ENCODE measurements around the gene DNAL4. TPM values are rescaled to one million over a fixed set of nuclear protein-coding genes. Genes with fewer than 3 reads are reported as not detected.

The DNAL4 gene
- polyA plus RNA-seq, 4 donors = 9.2 to 17.4 (median 12.8) TPM

GRCh38 chr22:38735126-38735464 lies 58.8 kb downstream of the DNAL4 start:
- Histone ChIP-seq H3K36me3 (ENCODE audit: control insufficient read depth in 3 of 3, insufficient read depth in 2 of 3, low read depth in 1 of 3, low read length in 3 of 3) (peaks cover 23 to 100% (median 27%) of the 10 kb centered on the region in 3 donors), H3K9me3 (ENCODE audit: control insufficient read depth in 2 of 2, insufficient read depth in 1 of 2, low read depth in 1 of 2, low read length in 1 of 2) (no peaks in the 10 kb centered on the region), H3K27me3 (ENCODE audit: control insufficient read depth in 3 of 3, insufficient read depth in 3 of 3, low read length in 3 of 3) (no peaks in the 10 kb centered on the region), H3K4me1 (ENCODE audit: control insufficient read depth in 3 of 3, insufficient read depth in 2 of 3, low read depth in 1 of 3, low read length in 2 of 3) (peaks cover 0 to 13% (median 0%) of the 10 kb centered on the region in 3 donors), H3K27ac (ENCODE audit: low read depth in 1 of 3, low read length in 2 of 3) (peak overlapping the region in 1 of 3 donors; percentile 15), H3K4me3 (ENCODE audit: low read depth in 1 of 3, low read length in 3 of 3) (no peak overlapping the region)
- DNase-seq (no peak), FAIRE-seq (no peak)
- WGBS, 3 donors = 91 to 95% (median 92%) methylated on average over 7 of the region's 7 CpGs

GRCh38 chr22:38734421-38735100 lies 59.4 kb downstream of the DNAL4 start:
- Histone ChIP-seq H3K27ac (ENCODE audit: low read depth in 1 of 3, low read length in 2 of 3) (peak overlapping the region; percentile 41 to 80 (median 47)), H3K9me3 (ENCODE audit: control insufficient read depth in 2 of 2, insufficient read depth in 1 of 2, low read depth in 1 of 2, low read length in 1 of 2) (no peaks in the 10 kb centered on the region), H3K36me3 (ENCODE audit: control insufficient read depth in 3 of 3, insufficient read depth in 2 of 3, low read depth in 1 of 3, low read length in 3 of 3) (peaks cover 19 to 100% (median 22%) of the 10 kb centered on the region in 3 donors), H3K4me3 (ENCODE audit: low read depth in 1 of 3, low read length in 3 of 3) (no peak overlapping the region), H3K4me1 (ENCODE audit: control insufficient read depth in 3 of 3, insufficient read depth in 2 of 3, low read depth in 1 of 3, low read length in 2 of 3) (peaks cover 0 to 13% (median 0%) of the 10 kb centered on the region in 3 donors), H3K27me3 (ENCODE audit: control insufficient read depth in 3 of 3, insufficient read depth in 3 of 3, low read length in 3 of 3) (no peaks in the 10 kb centered on the region)
- DNase-seq (no peak), FAIRE-seq (no peak)
- WGBS, 3 donors = 81 to 86% (median 84%) methylated on average over 13 of the region's 13 CpGs

- H3K4me1 ChIP-seq (ENCODE audit: control insufficient read depth in 3 of 3, insufficient read depth in 2 of 3, low read depth in 1 of 3, low read length in 2 of 3) = peaks cover 0 to 13% (median 0%) of the 10 kb centered on the region in 3 donors
- FAIRE-seq = no peak
- WGBS, 3 donors = 22 to 54% (median 36%) methylated on average over 8 of the region's 8 CpGs
Measured at GRCh38 chr22:38733724-38734381, 60.1 kb downstream of the DNAL4 start.

GRCh38 chr22:38733329-38733723 lies 60.6 kb downstream of the DNAL4 start:
- 23 to 38% (median 28%) methylated on average over 4 of the region's 4 CpGs for WGBS, 3 donors
- DNase-seq (peak; percentile 72 to 76), FAIRE-seq (no peak)
- H3K36me3 ChIP-seq (ENCODE audit: control insufficient read depth in 3 of 3, insufficient read depth in 2 of 3, low read depth in 1 of 3, low read length in 3 of 3) = peaks cover 18 to 100% (median 21%) of the 10 kb centered on the region in 3 donors
- H3K9me3 ChIP-seq (ENCODE audit: control insufficient read depth in 2 of 2, insufficient read depth in 1 of 2, low read depth in 1 of 2, low read length in 1 of 2) = no peaks in the 10 kb centered on the region
- peaks cover 0 to 13% (median 0%) of the 10 kb centered on the region in 3 donors for H3K4me1 ChIP-seq (ENCODE audit: control insufficient read depth in 3 of 3, insufficient read depth in 2 of 3, low read depth in 1 of 3, low read length in 2 of 3)
- peak overlapping the region in 2 of 3 donors; percentile 47 to 80 for H3K27ac ChIP-seq (ENCODE audit: low read depth in 1 of 3, low read length in 2 of 3)
- no peak overlapping the region for H3K4me3 ChIP-seq (ENCODE audit: low read depth in 1 of 3, low read length in 3 of 3)
- H3K27me3 ChIP-seq (ENCODE audit: control insufficient read depth in 3 of 3, insufficient read depth in 3 of 3, low read length in 3 of 3) = no peaks in the 10 kb centered on the region

More at GRCh38 chr22:38733724-38734381, 60.1 kb downstream of the DNAL4 start:
- DNase-seq = peak; percentile 48 to 78
- Histone ChIP-seq H3K4me3 (ENCODE audit: low read depth in 1 of 3, low read length in 3 of 3) (no peak overlapping the region), H3K27ac (ENCODE audit: low read depth in 1 of 3, low read length in 2 of 3) (peak overlapping the region; percentile 41 to 80 (median 47)), H3K9me3 (ENCODE audit: control insufficient read depth in 2 of 2, insufficient read depth in 1 of 2, low read depth in 1 of 2, low read length in 1 of 2) (no peaks in the 10 kb centered on the region), H3K36me3 (ENCODE audit: control insufficient read depth in 3 of 3, insufficient read depth in 2 of 3, low read depth in 1 of 3, low read length in 3 of 3) (peaks cover 18 to 100% (median 24%) of the 10 kb centered on the region in 3 donors), H3K27me3 (ENCODE audit: control insufficient read depth in 3 of 3, insufficient read depth in 3 of 3, low read length in 3 of 3) (no peaks in the 10 kb centered on the region)

GRCh38 chr22:38732251-38732815 lies 61.6 kb downstream of the DNAL4 start:
- DNase-seq (no peak), FAIRE-seq (no peak)
- Histone ChIP-seq H3K27me3 (ENCODE audit: control insufficient read depth in 3 of 3, insufficient read depth in 3 of 3, low read length in 3 of 3) (no peaks in the 10 kb centered on the region), H3K36me3 (ENCODE audit: control insufficient read depth in 3 of 3, insufficient read depth in 2 of 3, low read depth in 1 of 3, low read length in 3 of 3) (peaks cover 21 to 100% (median 22%) of the 10 kb centered on the region in 3 donors), H3K27ac (ENCODE audit: low read depth in 1 of 3, low read length in 2 of 3) (no peak overlapping the region), H3K4me1 (ENCODE audit: control insufficient read depth in 3 of 3, insufficient read depth in 2 of 3, low read depth in 1 of 3, low read length in 2 of 3) (peaks cover 0 to 13% (median 0%) of the 10 kb centered on the region in 3 donors), H3K9me3 (ENCODE audit: control insufficient read depth in 2 of 2, insufficient read depth in 1 of 2, low read depth in 1 of 2, low read length in 1 of 2) (no peaks in the 10 kb centered on the region), H3K4me3 (ENCODE audit: low read depth in 1 of 3, low read length in 3 of 3) (no peak overlapping the region)
- WGBS, 3 donors = 60 to 74% (median 67%) methylated on average over 11 to 13 of the region's 13 CpGs

GRCh38 chr22:38731703-38732161 lies 62.2 kb downstream of the DNAL4 start:
- DNase-seq = no peak
- H3K4me3 ChIP-seq (ENCODE audit: low read depth in 1 of 3, low read length in 3 of 3) = no peak overlapping the region
- H3K27ac ChIP-seq (ENCODE audit: low read depth in 1 of 3, low read length in 2 of 3) = no peak overlapping the region
- no peaks in the 10 kb centered on the region for H3K27me3 ChIP-seq (ENCODE audit: control insufficient read depth in 3 of 3, insufficient read depth in 3 of 3, low read length in 3 of 3)
- peaks cover 0 to 13% (median 0%) of the 10 kb centered on the region in 3 donors for H3K4me1 ChIP-seq (ENCODE audit: control insufficient read depth in 3 of 3, insufficient read depth in 2 of 3, low read depth in 1 of 3, low read length in 2 of 3)
- WGBS, 3 donors = 83 to 91% (median 84%) methylated on average over 6 of the region's 6 CpGs
- H3K9me3 ChIP-seq (ENCODE audit: control insufficient read depth in 2 of 2, insufficient read depth in 1 of 2, low read depth in 1 of 2, low read length in 1 of 2) = no peaks in the 10 kb centered on the region
- H3K36me3 ChIP-seq (ENCODE audit: control insufficient read depth in 3 of 3, insufficient read depth in 2 of 3, low read depth in 1 of 3, low read length in 3 of 3) = peaks cover 26 to 100% (median 26%) of the 10 kb centered on the region in 3 donors
- FAIRE-seq = no peak

- DNase-seq (no peak), FAIRE-seq (no peak)
- peaks cover 32 to 100% (median 33%) of the 10 kb centered on the region in 3 donors for H3K36me3 ChIP-seq (ENCODE audit: control insufficient read depth in 3 of 3, insufficient read depth in 2 of 3, low read depth in 1 of 3, low read length in 3 of 3)
Measured at GRCh38 chr22:38730411-38730871, 63.5 kb downstream of the DNAL4 start.

GRCh38 chr22:38729946-38730345 lies 64.0 kb downstream of the DNAL4 start:
- FAIRE-seq (no peak), DNase-seq (no peak)
- Histone ChIP-seq H3K9me3 (ENCODE audit: control insufficient read depth in 2 of 2, insufficient read depth in 1 of 2, low read depth in 1 of 2, low read length in 1 of 2) (no peaks in the 10 kb centered on the region), H3K36me3 (ENCODE audit: control insufficient read depth in 3 of 3, insufficient read depth in 2 of 3, low read depth in 1 of 3, low read length in 3 of 3) (peaks cover 32 to 97% (median 34%) of the 10 kb centered on the region in 3 donors), H3K27ac (ENCODE audit: low read depth in 1 of 3, low read length in 2 of 3) (no peak overlapping the region), H3K4me3 (ENCODE audit: low read depth in 1 of 3, low read length in 3 of 3) (no peak overlapping the region), H3K27me3 (ENCODE audit: control insufficient read depth in 3 of 3, insufficient read depth in 3 of 3, low read length in 3 of 3) (no peaks in the 10 kb centered on the region), H3K4me1 (ENCODE audit: control insufficient read depth in 3 of 3, insufficient read depth in 2 of 3, low read depth in 1 of 3, low read length in 2 of 3) (peaks cover 0 to 13% (median 0%) of the 10 kb centered on the region in 3 donors)
- WGBS, 3 donors = 87 to 89% (median 88%) methylated on average over 6 of the region's 6 CpGs

More at GRCh38 chr22:38730411-38730871, 63.5 kb downstream of the DNAL4 start:
- Histone ChIP-seq H3K27me3 (ENCODE audit: control insufficient read depth in 3 of 3, insufficient read depth in 3 of 3, low read length in 3 of 3) (no peaks in the 10 kb centered on the region), H3K4me1 (ENCODE audit: control insufficient read depth in 3 of 3, insufficient read depth in 2 of 3, low read depth in 1 of 3, low read length in 2 of 3) (peaks cover 0 to 13% (median 0%) of the 10 kb centered on the region in 3 donors), H3K9me3 (ENCODE audit: control insufficient read depth in 2 of 2, insufficient read depth in 1 of 2, low read depth in 1 of 2, low read length in 1 of 2) (no peaks in the 10 kb centered on the region), H3K4me3 (ENCODE audit: low read depth in 1 of 3, low read length in 3 of 3) (no peak overlapping the region), H3K27ac (ENCODE audit: low read depth in 1 of 3, low read length in 2 of 3) (no peak overlapping the region)
- whole genome bisulfite sequencing, 3 donors = 95 to 97% (median 96%) methylated on average over 12 to 13 of the region's 13 CpGs

All from small intestine (tissue), 7 donors.